ENCODE measurements around the gene DAB2IP. TPM values are rescaled to one million over a fixed set of nuclear protein-coding genes. Genes with fewer than 3 reads are reported as not detected.

DAB2IP gene
- total RNA-seq, 1 donor from 2014 or later = 38.0 TPM

DNA sequence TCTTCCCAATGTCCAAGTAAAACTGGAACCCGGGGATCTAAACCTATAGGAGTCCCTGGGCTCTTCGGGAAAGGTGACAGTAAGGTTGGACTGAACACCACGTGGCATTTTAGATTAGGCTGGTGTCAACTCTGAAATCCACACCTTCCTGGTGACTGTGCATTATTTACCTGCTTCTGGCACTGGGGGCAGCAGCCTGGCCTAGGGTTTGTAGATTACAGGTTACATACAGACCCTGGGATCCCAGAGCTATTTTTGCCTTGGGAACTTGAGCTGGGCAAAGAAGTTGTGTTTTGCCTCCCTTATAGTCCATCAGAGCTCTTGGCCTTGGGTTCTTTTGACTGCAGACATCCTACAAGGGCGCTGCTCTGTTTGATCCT is 173.2 kb downstream of the DAB2IP start:
- no peak for DNase-seq (ENCODE audit: low read depth)
- Histone ChIP-seq H3K36me3 (ENCODE audit: control insufficient read depth, insufficient read depth, low read length) (no peaks in the 10 kb centered on the region), H3K27me3 (ENCODE audit: control insufficient read depth, insufficient read depth, low read length) (no peaks in the 10 kb centered on the region), H3K4me3 (ENCODE audit: low read depth, low read length) (no peak overlapping the region)
- TF ChIP-seq, protein P1, sequence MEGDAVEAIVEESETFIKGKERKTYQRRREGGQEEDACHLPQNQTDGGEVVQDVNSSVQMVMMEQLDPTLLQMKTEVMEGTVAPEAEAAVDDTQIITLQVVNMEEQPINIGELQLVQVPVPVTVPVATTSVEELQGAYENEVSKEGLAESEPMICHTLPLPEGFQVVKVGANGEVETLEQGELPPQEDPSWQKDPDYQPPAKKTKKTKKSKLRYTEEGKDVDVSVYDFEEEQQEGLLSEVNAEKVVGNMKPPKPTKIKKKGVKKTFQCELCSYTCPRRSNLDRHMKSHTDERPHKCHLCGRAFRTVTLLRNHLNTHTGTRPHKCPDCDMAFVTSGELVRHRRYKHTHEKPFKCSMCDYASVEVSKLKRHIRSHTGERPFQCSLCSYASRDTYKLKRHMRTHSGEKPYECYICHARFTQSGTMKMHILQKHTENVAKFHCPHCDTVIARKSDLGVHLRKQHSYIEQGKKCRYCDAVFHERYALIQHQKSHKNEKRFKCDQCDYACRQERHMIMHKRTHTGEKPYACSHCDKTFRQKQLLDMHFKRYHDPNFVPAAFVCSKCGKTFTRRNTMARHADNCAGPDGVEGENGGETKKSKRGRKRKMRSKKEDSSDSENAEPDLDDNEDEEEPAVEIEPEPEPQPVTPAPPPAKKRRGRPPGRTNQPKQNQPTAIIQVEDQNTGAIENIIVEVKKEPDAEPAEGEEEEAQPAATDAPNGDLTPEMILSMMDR (IDR thresholded peaks at IDR 0.05; ENCODE audit: insufficient read depth, low read length, poor library complexity, severe bottlenecking) = no peak

DNA sequence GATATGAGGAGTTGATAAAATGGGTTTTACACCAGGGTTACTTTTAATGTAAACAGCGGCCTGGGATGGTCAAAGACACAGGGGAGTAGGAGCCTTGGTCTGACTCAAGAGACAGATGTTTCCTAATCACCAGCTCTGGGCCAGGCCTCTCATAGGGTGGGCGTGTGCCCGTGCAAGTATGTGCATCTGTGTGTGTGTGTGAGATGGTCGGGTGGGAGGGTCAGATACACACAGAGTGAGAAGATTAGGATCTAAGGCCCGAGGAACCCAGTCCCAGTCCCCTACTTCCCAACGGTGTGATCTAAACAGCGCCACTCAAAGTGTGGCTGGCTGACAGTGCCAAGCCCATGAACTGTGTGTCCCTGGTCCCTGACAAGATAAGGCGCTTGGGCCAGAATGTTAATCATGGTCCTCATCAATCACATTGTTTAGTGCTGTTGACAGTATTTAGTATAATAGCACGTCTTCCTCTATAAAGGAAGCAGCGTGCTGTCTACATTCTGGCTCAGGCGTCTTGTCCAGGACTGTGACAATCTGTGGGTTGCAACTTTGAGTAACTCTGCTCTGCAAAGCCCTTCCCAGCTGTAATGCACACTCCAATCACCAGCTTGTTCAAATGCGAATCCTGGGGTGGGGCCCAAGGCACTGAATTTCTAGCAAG is 173.7 kb downstream of the DAB2IP start:
- H3K4me3 ChIP-seq (ENCODE audit: low read depth, low read length) = no peak overlapping the region
- TF ChIP-seq, protein P1 (IDR thresholded peaks at IDR 0.05; ENCODE audit: insufficient read depth, low read length, poor library complexity, severe bottlenecking) = no peak
- no peaks in the 10 kb centered on the region for H3K36me3 ChIP-seq (ENCODE audit: control insufficient read depth, insufficient read depth, low read length)
- H3K27me3 ChIP-seq (ENCODE audit: control insufficient read depth, insufficient read depth, low read length) = no peaks in the 10 kb centered on the region
- no peak for DNase-seq (ENCODE audit: low read depth)

DNA sequence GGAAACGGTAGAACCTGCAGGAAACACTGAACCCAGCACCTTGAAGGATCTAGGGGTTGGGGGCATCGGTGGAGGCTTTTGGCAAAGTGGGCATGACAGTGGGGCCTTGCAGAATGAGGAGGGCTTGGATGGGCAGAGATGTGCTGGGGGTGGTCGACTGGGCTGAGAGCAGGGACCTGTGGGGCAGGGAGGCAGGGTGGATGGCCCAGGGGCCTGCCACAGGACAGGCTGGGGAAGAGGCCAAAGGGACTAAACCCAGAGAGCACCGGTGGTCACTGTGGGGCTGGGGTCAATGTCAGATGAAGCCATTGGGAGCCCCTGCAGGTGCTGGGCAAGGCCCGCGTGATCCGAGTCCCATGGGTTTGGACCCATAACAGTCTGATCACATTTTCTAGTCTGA is 175.3 kb downstream of the DAB2IP start:
- no peaks in the 10 kb centered on the region for H3K27me3 ChIP-seq (ENCODE audit: control insufficient read depth, insufficient read depth, low read length)
- TF ChIP-seq, protein P1 (IDR thresholded peaks at IDR 0.05; ENCODE audit: insufficient read depth, low read length, poor library complexity, severe bottlenecking) = no peak
- no peaks in the 10 kb centered on the region for H3K36me3 ChIP-seq (ENCODE audit: control insufficient read depth, insufficient read depth, low read length)
- H3K4me3 ChIP-seq (ENCODE audit: low read depth, low read length) = no peak overlapping the region
- no peak for DNase-seq (ENCODE audit: low read depth)

DNA sequence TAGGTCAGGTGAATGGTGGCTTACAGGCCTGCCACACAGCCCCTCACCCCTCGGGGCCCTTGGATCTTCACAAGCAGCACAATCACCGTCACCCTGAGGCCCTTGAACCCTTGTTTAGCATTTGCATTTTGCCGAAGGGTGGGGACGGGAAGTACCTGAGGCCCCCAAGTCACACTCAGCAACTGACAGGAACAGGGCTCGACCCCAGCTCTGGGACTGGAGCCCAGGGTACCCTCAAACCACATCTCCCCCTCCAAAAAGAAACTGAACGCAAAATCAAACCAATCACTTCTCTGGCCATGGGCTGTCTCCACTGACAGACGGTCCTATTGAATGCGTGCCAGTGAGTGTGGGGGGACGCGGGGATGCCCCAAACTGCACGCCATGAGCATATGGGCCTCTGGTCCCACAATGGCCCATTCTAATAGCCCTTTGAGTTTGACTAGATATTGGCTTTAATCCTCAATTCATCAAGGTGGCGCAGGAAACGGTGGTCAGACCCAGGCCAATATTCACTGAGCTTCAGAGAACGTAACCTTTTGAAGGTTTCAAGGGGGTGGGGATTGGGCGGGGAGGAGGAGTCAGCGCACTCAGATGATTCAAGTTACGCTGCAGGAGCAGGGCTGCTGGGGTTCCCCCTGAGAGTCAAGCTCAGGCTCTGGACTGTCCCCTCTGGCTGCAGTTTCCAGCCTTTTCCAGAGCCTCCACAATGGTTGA is 176.0 kb downstream of the DAB2IP start:
- Histone ChIP-seq H3K4me3 (ENCODE audit: low read depth, low read length) (no peak overlapping the region), H3K36me3 (ENCODE audit: control insufficient read depth, insufficient read depth, low read length) (no peaks in the 10 kb centered on the region), H3K27me3 (ENCODE audit: control insufficient read depth, insufficient read depth, low read length) (no peaks in the 10 kb centered on the region)
- DNase-seq (ENCODE audit: low read depth) = no peak
- TF ChIP-seq, protein P1 (IDR thresholded peaks at IDR 0.05; ENCODE audit: insufficient read depth, low read length, poor library complexity, severe bottlenecking) = no peak

DNA sequence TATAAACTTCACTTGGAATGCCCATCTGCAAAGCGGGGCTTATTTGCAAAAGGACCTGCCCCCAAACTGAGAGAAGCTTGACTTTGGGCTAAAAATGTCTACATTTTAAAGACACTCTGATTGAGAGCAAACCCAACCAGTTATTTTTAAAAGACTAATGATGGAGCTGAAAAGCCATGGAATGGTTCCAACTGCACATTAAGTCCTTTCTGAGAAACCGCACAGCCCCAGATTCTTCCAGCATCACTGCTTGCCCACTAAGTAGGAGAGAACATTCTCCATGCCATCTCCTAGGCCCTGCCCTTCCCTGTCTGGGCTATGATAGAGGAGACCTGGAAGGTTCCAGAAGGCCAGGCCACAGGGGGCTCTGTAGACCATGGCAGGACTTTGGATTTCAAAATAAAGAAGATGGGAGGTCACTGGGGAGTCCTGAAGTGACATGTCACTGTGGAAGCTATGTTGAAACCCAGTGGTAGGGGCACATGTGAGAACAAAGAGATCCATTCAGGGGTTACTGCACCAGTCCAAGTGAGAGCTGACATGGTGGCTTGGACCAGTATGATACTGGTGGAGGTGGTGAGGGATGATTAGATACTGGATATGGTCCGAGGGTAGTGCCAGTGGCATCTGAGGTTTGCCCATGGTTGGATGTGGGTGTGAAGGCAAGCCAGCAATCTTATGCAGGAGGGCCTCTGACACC is 179.2 kb downstream of the DAB2IP start:
- no peaks in the 10 kb centered on the region for H3K36me3 ChIP-seq (ENCODE audit: control insufficient read depth, insufficient read depth, low read length)
- TF ChIP-seq, protein P1 (IDR thresholded peaks at IDR 0.05; ENCODE audit: insufficient read depth, low read length, poor library complexity, severe bottlenecking) = no peak
- H3K4me3 ChIP-seq (ENCODE audit: low read depth, low read length) = no peak overlapping the region
- H3K27me3 ChIP-seq (ENCODE audit: control insufficient read depth, insufficient read depth, low read length) = no peaks in the 10 kb centered on the region
- no peak for DNase-seq (ENCODE audit: low read depth)
